HCT116 (cell line): ENCODE results near the gene ZNF581. TPM values are rescaled to one million over a fixed set of nuclear protein-coding genes. Genes with fewer than 3 reads are reported as not detected.

Experiments
- ATAC-seq: fragments of 200-7000 bp; cut with Tn5 transposase; 2 replicates; pipeline ENCODE4 v1.9.1; 2020; ENCODE audit warnings: mild to moderate bottlenecking, moderate library complexity
- BruUV-seq: library from RNA; stranded (reverse); fragments of 400-500 nt; replicated peaks from 2 replicates; lab custom pipeline; 2021; lab: Mats Ljungman, UMichigan
- CTCF ChIA-PET: fragments of 300-600 bp; sonication (Branson Sonifier 250); formaldehyde crosslinking; loops from one replicate; lab custom pipeline; 2021; ENCODE audit warnings: antibody characterized with exemption; lab: Charles Lee
- POLR2A ChIA-PET: fragments of 300-600, 350-600 bp; sonication (Branson Sonifier 250); formaldehyde crosslinking; loops from one replicate; lab custom pipeline; 2021; ENCODE audit warnings: antibody characterized with exemption; lab: Charles Lee
- RAD21 ChIA-PET, 2 experiments: fragments of 300-600 bp; sonication (Branson Sonifier 250); formaldehyde crosslinking; loops; one replicate each; lab custom pipeline; 2023; ENCODE audit warnings: low total read pairs in 2 of 2; ENCODE audit not compliant: uncharacterized antibody in 2 of 2, unreplicated experiment in 2 of 2, low non-redundant PET in 1 of 2; lab: Charles Lee
- DNase-seq: peaks from one replicate; pipeline ENCODE4 v3.0.0-alpha.2; 2010; ENCODE audit warnings: low read depth, low spot score
- H2AFZ ChIP-seq: fragments of 200-600 bp; shearing (Covaris generic), sonication (generic); 2 replicates; pipeline ENCODE4 v1.6.1; 2017; ENCODE audit warnings: low read depth, mixed run types, mixed read lengths, antibody characterized with exemption, low read length; ENCODE audit not compliant: poor library complexity, severe bottlenecking
- H3K27ac ChIP-seq: 2 replicates; pipeline ENCODE4 v1.5.1; 2012; ENCODE audit warnings: low read depth, low read length
- H3K27me3 ChIP-seq: fragments of 200-600 bp; sonication (generic); 2 replicates; pipeline ENCODE4 v1.6.1; 2016; ENCODE audit warnings: mixed run types, low read length, mixed read lengths; ENCODE audit not compliant: insufficient read depth
- H3K36me3 ChIP-seq, 2 experiments: fragments of 200-500 bp in 1 of 2; fragments of 200-600 bp in 1 of 2; sonication (Bioruptor generic) in 1 of 2; sonication (generic) in 1 of 2; 2 replicates each; pipeline versions ENCODE4 v1.5.1 to v1.6.1; 2014 to 2016; ENCODE audit warnings: low read length in 2 of 2, inconsistent platforms in 1 of 2, mixed read lengths in 1 of 2, mixed run types in 1 of 2; ENCODE audit not compliant: insufficient read depth in 2 of 2, control insufficient read depth in 1 of 2
- H3K4me1 ChIP-seq, 2 experiments: fragments of 200-600 bp in 1 of 2; sonication (generic) in 1 of 2; 2 replicates each; pipeline versions ENCODE4 v1.5.1 to v1.6.1; 2012 to 2017; ENCODE audit warnings: low read length in 2 of 2, inconsistent platforms in 1 of 2, mild to moderate bottlenecking in 1 of 2, mixed read lengths in 1 of 2, mixed run types in 1 of 2, moderate library complexity in 1 of 2; ENCODE audit not compliant: insufficient read depth in 2 of 2, control insufficient read depth in 1 of 2
- H3K4me2 ChIP-seq: fragments of 200-600 bp; sonication (generic); 2 replicates; pipeline ENCODE4 v1.6.1; 2017; ENCODE audit warnings: mixed run types, low read length, mixed read lengths
- H3K4me3 ChIP-seq, 2 experiments: fragments of 200-600 bp in 1 of 2; sonication (generic) in 1 of 2; replicated peaks in 1 of 2; 2 replicates each; pipeline ENCODE4 v1.5.1; 2011 to 2016; ENCODE audit warnings: low read length in 2 of 2, control low read depth in 1 of 2, low read depth in 1 of 2, mild to moderate bottlenecking in 1 of 2, mixed read lengths in 1 of 2, mixed run types in 1 of 2
- H3K79me2 ChIP-seq: fragments of 200-600 bp; sonication (generic); 2 replicates; pipeline ENCODE4 v1.6.1; 2017; ENCODE audit warnings: mild to moderate bottlenecking, mixed run types, low read length, moderate library complexity, mixed read lengths; ENCODE audit not compliant: insufficient read depth
- H3K9ac ChIP-seq: fragments of 200-600 bp; sonication (generic); 2 replicates; pipeline ENCODE4 v1.6.1; 2016; ENCODE audit warnings: low read length, mixed read lengths
- H3K9me2 ChIP-seq: fragments of 200-600 bp; sonication (generic), shearing (Covaris generic); 2 replicates; pipeline ENCODE4 v1.6.1; 2017; ENCODE audit warnings: mixed run types, mild to moderate bottlenecking, moderate library complexity; ENCODE audit not compliant: insufficient read depth
- H3K9me3 ChIP-seq, 2 experiments: fragments of 200-500 bp in 1 of 2; fragments of 200-600 bp in 1 of 2; sonication (Bioruptor generic) in 1 of 2; sonication (generic) in 1 of 2; 2 replicates each; pipeline ENCODE4 v1.6.1; 2014 to 2017; ENCODE audit warnings: low read length in 2 of 2, mixed read lengths in 2 of 2, inconsistent platforms in 1 of 2, low read depth in 1 of 2, mild to moderate bottlenecking in 1 of 2, mixed run types in 1 of 2, moderate library complexity in 1 of 2; ENCODE audit not compliant: control insufficient read depth in 1 of 2, insufficient read depth in 1 of 2
- H4K20me1 ChIP-seq: fragments of 200-600 bp; sonication (generic), shearing (Covaris generic); 2 replicates; pipeline ENCODE4 v1.6.1; 2017; ENCODE audit warnings: mixed run types, mild to moderate bottlenecking, moderate library complexity; ENCODE audit not compliant: insufficient read depth
- CEBPB ChIP-seq: IDR thresholded peaks from 2 replicates; pipeline ENCODE4 v1.6.1; 2012; ENCODE audit warnings: low read depth
- EZH2 ChIP-seq: fragments of 200-600 bp; sonication (generic); IDR thresholded peaks from 2 replicates; pipeline ENCODE4 v1.6.1; 2017; ENCODE audit warnings: antibody characterized with exemption, mixed run types
- JUND ChIP-seq: IDR thresholded peaks from 2 replicates; pipeline ENCODE4 v1.6.1; 2012
- POLR2AphosphoS5 ChIP-seq: IDR thresholded peaks from 2 replicates; pipeline ENCODE4 v1.6.1; 2011; ENCODE audit warnings: mild to moderate bottlenecking, low read depth, low read length, moderate library complexity
- SP1 ChIP-seq: IDR thresholded peaks from 2 replicates; pipeline ENCODE4 v1.6.1; 2012; ENCODE audit warnings: low read depth
- SRF ChIP-seq: IDR thresholded peaks from 2 replicates; pipeline ENCODE4 v1.6.1; 2012; ENCODE audit warnings: low read depth
- ZFX ChIP-seq: fragments of 450-650 bp; IDR thresholded peaks from 2 replicates; pipeline ENCODE4 v1.6.1; 2017
- intact Hi-C: fragments of 100-400 bp; cut with micrococcal nuclease; formaldehyde crosslinking; loops from 2 replicates; pipeline ENCODE4 v1.10.0; 2022
- total RNA-seq: library from RNA; stranded (reverse); gene quantifications from one replicate; pipeline ENCODE4 v1.2.1, GENCODE V29; 2021; ENCODE audit not compliant: unreplicated experiment
- TF ChIP-seq, protein P1 (sequence below): IDR thresholded peaks from 2 replicates; pipeline ENCODE4 v1.6.1; 2012; ENCODE audit warnings: low read depth
- TF ChIP-seq, protein P2 (sequence below): IDR thresholded peaks from 2 replicates; pipeline ENCODE4 v1.6.1; 2012

The ZNF581 gene
- total RNA-seq, 1 experiment from 2014 or later = 44.4 TPM

DNA sequence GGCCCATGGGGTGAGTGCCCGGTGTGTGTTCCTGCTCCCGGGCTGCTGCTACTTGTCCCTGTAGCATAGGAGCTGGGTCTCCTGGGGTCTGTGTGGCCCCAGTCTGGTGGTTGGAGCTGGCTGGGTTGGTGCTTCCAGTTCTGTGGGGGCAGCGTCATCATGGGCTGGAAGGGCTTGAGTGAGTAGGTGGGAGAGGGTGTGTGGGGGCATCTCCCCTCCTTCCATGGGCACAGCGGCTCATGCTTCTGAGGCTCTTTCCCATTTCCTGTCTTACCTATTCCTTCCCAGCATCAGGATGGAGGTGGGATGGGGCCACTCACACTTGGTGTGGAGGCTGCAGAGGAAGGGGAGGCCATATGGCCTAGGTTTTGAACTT is 23.5 kb downstream of the ZNF581 start:
- BruUV-seq = no TSS peak
- ATAC-seq (no peak), DNase-seq (no peak)
- no peak for TF ChIP-seq POLR2AphosphoS5
- TF ChIP-seq, protein P1, sequence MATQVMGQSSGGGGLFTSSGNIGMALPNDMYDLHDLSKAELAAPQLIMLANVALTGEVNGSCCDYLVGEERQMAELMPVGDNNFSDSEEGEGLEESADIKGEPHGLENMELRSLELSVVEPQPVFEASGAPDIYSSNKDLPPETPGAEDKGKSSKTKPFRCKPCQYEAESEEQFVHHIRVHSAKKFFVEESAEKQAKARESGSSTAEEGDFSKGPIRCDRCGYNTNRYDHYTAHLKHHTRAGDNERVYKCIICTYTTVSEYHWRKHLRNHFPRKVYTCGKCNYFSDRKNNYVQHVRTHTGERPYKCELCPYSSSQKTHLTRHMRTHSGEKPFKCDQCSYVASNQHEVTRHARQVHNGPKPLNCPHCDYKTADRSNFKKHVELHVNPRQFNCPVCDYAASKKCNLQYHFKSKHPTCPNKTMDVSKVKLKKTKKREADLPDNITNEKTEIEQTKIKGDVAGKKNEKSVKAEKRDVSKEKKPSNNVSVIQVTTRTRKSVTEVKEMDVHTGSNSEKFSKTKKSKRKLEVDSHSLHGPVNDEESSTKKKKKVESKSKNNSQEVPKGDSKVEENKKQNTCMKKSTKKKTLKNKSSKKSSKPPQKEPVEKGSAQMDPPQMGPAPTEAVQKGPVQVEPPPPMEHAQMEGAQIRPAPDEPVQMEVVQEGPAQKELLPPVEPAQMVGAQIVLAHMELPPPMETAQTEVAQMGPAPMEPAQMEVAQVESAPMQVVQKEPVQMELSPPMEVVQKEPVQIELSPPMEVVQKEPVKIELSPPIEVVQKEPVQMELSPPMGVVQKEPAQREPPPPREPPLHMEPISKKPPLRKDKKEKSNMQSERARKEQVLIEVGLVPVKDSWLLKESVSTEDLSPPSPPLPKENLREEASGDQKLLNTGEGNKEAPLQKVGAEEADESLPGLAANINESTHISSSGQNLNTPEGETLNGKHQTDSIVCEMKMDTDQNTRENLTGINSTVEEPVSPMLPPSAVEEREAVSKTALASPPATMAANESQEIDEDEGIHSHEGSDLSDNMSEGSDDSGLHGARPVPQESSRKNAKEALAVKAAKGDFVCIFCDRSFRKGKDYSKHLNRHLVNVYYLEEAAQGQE = no peak
- no peak for TF ChIP-seq CEBPB
- TF ChIP-seq, protein P2, sequence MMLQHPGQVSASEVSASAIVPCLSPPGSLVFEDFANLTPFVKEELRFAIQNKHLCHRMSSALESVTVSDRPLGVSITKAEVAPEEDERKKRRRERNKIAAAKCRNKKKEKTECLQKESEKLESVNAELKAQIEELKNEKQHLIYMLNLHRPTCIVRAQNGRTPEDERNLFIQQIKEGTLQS = no peak
- TF ChIP-seq SRF = no peak
- TF ChIP-seq SP1 = no peak
- TF ChIP-seq ZFX = no peak
- no peak for TF ChIP-seq JUND
- no peak for TF ChIP-seq EZH2
- no peaks in the 10 kb centered on the region for H3K9me3 ChIP-seq
- H3K4me3 ChIP-seq = no peak overlapping the region
- POLR2A ChIA-PET = no interaction called here
- no peaks in the 10 kb centered on the region for H3K9me2 ChIP-seq
- H3K27ac ChIP-seq = peak overlapping the region; percentile 18; the same call in 1 of the 2 replicates
- CTCF ChIA-PET = no interaction called here
- H3K27me3 ChIP-seq = no peaks in the 10 kb centered on the region
- H2AFZ ChIP-seq = no peak overlapping the region
- peaks cover 5 to 29% of the 10 kb centered on the region in 2 experiments; a peak in 3 of 4 replicates for H3K4me1 ChIP-seq
- H3K9ac ChIP-seq = no peak overlapping the region; the same call in 1 of the 2 replicates
- RAD21 ChIA-PET = no interaction called here
- H3K36me3 ChIP-seq = peaks cover 50 to 74% of the 10 kb centered on the region in 2 experiments
- H3K79me2 ChIP-seq = peaks cover 99% of the 10 kb centered on the region
- intact Hi-C loops = no loop called here
- H4K20me1 ChIP-seq = peaks cover 6% of the 10 kb centered on the region; the same call in 1 of the 2 replicates
- peak overlapping the region; percentile 23; the same call in 1 of the 2 replicates for H3K4me2 ChIP-seq
